ENCODE measurements around the gene RBM6. TPM values are rescaled to one million over a fixed set of nuclear protein-coding genes. Genes with fewer than 3 reads are reported as not detected.
A peak's percentile ranks its signal among the peaks of the same experiment; 100 is the strongest.

RBM6 gene
- total RNA-seq, 1 donor from 2014 or later = 99.2 TPM

DNA sequence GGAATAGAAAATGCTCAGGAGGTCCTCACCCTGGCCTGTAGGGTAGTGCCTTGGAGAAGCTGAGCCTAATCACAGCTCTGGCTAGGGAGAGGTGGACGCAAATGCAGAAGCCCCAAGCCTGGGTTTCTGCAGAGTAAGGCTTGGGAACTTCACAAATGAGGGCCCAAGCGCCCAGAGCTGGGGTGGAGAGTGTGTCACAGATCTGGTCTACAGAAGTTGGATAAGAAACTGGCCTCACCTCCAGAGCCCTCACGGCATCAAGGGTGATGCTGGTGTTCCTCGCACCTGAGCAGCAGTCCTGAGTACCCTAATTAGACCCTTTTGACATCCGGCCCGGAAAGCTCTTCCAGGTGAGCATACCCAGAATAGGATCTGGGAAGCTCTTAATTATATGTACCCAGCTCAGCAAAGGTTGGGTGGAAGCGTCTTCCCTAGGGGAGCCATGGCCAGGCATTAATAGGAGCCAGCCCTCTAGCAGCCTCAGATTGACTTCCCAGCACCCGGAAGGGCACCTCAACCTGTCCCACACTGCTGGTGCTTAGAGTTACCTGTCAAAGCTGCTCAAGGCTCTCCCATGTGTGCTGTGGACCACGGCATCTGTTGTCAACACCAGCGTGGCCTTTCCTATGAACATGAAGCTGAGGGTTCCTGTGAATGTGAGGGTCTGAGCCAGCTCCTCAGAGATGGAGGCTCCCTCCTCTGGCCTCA lies 180.6 kb downstream of the RBM6 start:
- no peak for DNase-seq (ENCODE audit: low spot score)
- intact Hi-C loops (cut with micrococcal nuclease) = loop anchor here (1.0 to 2.0 kb wide), 4 partner anchors 68 to 153 kb away; no protein-coding TSS in a partner anchor
- H3K27me3 Mint-ChIP-seq (ENCODE audit: low read depth) = no peaks in the 10 kb centered on the region
- no peaks in the 10 kb centered on the region for H3K4me1 Mint-ChIP-seq (ENCODE audit: low read depth)
- no peak overlapping the region for H3K4me3 Mint-ChIP-seq (ENCODE audit: low read depth)
- no peaks in the 10 kb centered on the region for H3K9me3 Mint-ChIP-seq
- no peak overlapping the region for H3K27ac Mint-ChIP-seq
- peaks cover 37% of the 10 kb centered on the region for H3K36me3 Mint-ChIP-seq (ENCODE audit: low read depth)

GRCh38 chr3:50121072-50122032 lies 181.4 kb downstream of the RBM6 start:
- peak; percentile 55 for DNase-seq (ENCODE audit: low spot score)
- no peaks in the 10 kb centered on the region for H3K9me3 Mint-ChIP-seq
- H3K27me3 Mint-ChIP-seq (ENCODE audit: low read depth) = no peaks in the 10 kb centered on the region
- peaks cover 29% of the 10 kb centered on the region for H3K36me3 Mint-ChIP-seq (ENCODE audit: low read depth)
- intact Hi-C loops (cut with micrococcal nuclease) = loop anchor here (1.0 to 2.0 kb wide), 4 partner anchors 67 to 152 kb away; no protein-coding TSS in a partner anchor
- no peak overlapping the region for H3K4me3 Mint-ChIP-seq (ENCODE audit: low read depth)
- H3K27ac Mint-ChIP-seq = no peak overlapping the region
- no peaks in the 10 kb centered on the region for H3K4me1 Mint-ChIP-seq (ENCODE audit: low read depth)

GRCh38 chr3:50122071-50122470 lies 182.1 kb downstream of the RBM6 start:
- Mint-ChIP-seq H3K27me3 (ENCODE audit: low read depth) (no peaks in the 10 kb centered on the region), H3K36me3 (ENCODE audit: low read depth) (peaks cover 22% of the 10 kb centered on the region), H3K4me1 (ENCODE audit: low read depth) (no peaks in the 10 kb centered on the region), H3K4me3 (ENCODE audit: low read depth) (no peak overlapping the region), H3K9me3 (no peaks in the 10 kb centered on the region), H3K27ac (no peak overlapping the region)
- intact Hi-C loops (cut with micrococcal nuclease) = no loop called here
- no peak for DNase-seq (ENCODE audit: low spot score)

GRCh38 chr3:50122661-50123391 lies 182.9 kb downstream of the RBM6 start:
- no peak overlapping the region for H3K4me3 Mint-ChIP-seq (ENCODE audit: low read depth)
- no peaks in the 10 kb centered on the region for H3K4me1 Mint-ChIP-seq (ENCODE audit: low read depth)
- H3K27ac Mint-ChIP-seq = no peak overlapping the region
- intact Hi-C loops (cut with micrococcal nuclease) = no loop called here
- H3K36me3 Mint-ChIP-seq (ENCODE audit: low read depth) = peaks cover 18% of the 10 kb centered on the region
- no peaks in the 10 kb centered on the region for H3K9me3 Mint-ChIP-seq
- DNase-seq (ENCODE audit: low spot score) = no peak
- no peaks in the 10 kb centered on the region for H3K27me3 Mint-ChIP-seq (ENCODE audit: low read depth)

GRCh38 chr3:50123394-50124051 lies 183.6 kb downstream of the RBM6 start:
- no peak overlapping the region for H3K4me3 Mint-ChIP-seq (ENCODE audit: low read depth)
- intact Hi-C loops (cut with micrococcal nuclease) = no loop called here
- H3K27me3 Mint-ChIP-seq (ENCODE audit: low read depth) = no peaks in the 10 kb centered on the region
- H3K9me3 Mint-ChIP-seq = no peaks in the 10 kb centered on the region
- DNase-seq (ENCODE audit: low spot score) = no peak
- no peaks in the 10 kb centered on the region for H3K4me1 Mint-ChIP-seq (ENCODE audit: low read depth)
- peaks cover 11% of the 10 kb centered on the region for H3K36me3 Mint-ChIP-seq (ENCODE audit: low read depth)
- H3K27ac Mint-ChIP-seq = no peak overlapping the region

GRCh38 chr3:50124052-50124799 lies 184.3 kb downstream of the RBM6 start:
- Mint-ChIP-seq H3K9me3 (no peaks in the 10 kb centered on the region), H3K27me3 (ENCODE audit: low read depth) (no peaks in the 10 kb centered on the region), H3K4me1 (ENCODE audit: low read depth) (no peaks in the 10 kb centered on the region), H3K4me3 (ENCODE audit: low read depth) (no peak overlapping the region), H3K27ac (no peak overlapping the region), H3K36me3 (ENCODE audit: low read depth) (peaks cover 6% of the 10 kb centered on the region)
- intact Hi-C loops (cut with micrococcal nuclease) = no loop called here
- DNase-seq (ENCODE audit: low spot score) = no peak

GRCh38 chr3:50124800-50125178 lies 184.8 kb downstream of the RBM6 start:
- Mint-ChIP-seq H3K4me3 (ENCODE audit: low read depth) (no peak overlapping the region), H3K27ac (no peak overlapping the region)
- intact Hi-C loops (cut with micrococcal nuclease) = no loop called here

GRCh38 chr3:50125541-50126286 lies 185.8 kb downstream of the RBM6 start:
- no peaks in the 10 kb centered on the region for H3K36me3 Mint-ChIP-seq (ENCODE audit: low read depth)
- intact Hi-C loops (cut with micrococcal nuclease) = no loop called here
- no peak overlapping the region for H3K4me3 Mint-ChIP-seq (ENCODE audit: low read depth)
- no peak overlapping the region for H3K27ac Mint-ChIP-seq
- H3K4me1 Mint-ChIP-seq (ENCODE audit: low read depth) = no peaks in the 10 kb centered on the region
- no peaks in the 10 kb centered on the region for H3K9me3 Mint-ChIP-seq
- no peaks in the 10 kb centered on the region for H3K27me3 Mint-ChIP-seq (ENCODE audit: low read depth)
- no peak for DNase-seq (ENCODE audit: low spot score)

More at GRCh38 chr3:50124800-50125178, 184.8 kb downstream of the RBM6 start:
- DNase-seq (ENCODE audit: low spot score) = no peak
- Mint-ChIP-seq H3K36me3 (ENCODE audit: low read depth) (peaks cover 5% of the 10 kb centered on the region), H3K27me3 (ENCODE audit: low read depth) (no peaks in the 10 kb centered on the region), H3K4me1 (ENCODE audit: low read depth) (no peaks in the 10 kb centered on the region), H3K9me3 (no peaks in the 10 kb centered on the region)

GRCh38 chr3:50126287-50127211 lies 186.6 kb downstream of the RBM6 start:
- no peak overlapping the region for H3K27ac Mint-ChIP-seq
- intact Hi-C loops (cut with micrococcal nuclease) = no loop called here
- H3K27me3 Mint-ChIP-seq (ENCODE audit: low read depth) = no peaks in the 10 kb centered on the region
- H3K4me3 Mint-ChIP-seq (ENCODE audit: low read depth) = no peak overlapping the region
- H3K36me3 Mint-ChIP-seq (ENCODE audit: low read depth) = no peaks in the 10 kb centered on the region
- H3K4me1 Mint-ChIP-seq (ENCODE audit: low read depth) = no peaks in the 10 kb centered on the region
- no peak for DNase-seq (ENCODE audit: low spot score)
- no peaks in the 10 kb centered on the region for H3K9me3 Mint-ChIP-seq
